Measurements from ENCODE around the gene METAP2.

Gene METAP2

DNA sequence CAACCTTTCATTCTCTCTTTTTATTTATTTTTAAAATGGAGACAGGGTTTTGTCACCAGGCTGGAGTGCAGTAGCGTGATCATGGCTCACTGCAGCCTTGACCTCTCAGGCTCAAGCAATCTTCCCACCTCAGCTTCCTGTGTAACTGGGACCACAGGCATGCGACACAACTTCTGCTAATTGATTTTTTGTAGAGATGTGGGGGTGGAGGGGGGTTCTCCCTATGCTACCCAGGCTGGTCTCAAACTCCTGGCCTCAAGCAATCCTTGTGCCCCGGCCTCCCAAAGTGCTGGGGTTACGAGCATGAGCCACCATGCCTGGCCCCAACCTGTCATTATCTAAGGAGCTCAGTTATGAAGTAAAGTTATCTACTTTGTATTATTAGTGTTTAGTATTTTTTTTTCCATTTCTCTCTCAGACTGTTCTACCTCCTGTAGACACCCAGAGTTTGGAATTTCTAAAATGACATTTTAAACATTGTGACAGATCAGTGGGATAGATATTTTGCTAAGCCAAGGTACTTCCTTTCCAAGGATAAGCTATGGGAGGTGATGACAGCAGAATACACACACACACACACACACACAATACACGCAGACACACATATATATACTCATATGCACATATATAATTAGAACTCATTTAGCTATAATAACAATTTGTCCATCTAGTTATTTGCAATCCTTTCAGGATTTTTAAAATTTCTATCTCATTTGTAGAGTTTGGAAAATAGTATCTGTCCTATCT is 79.4 kb downstream of the METAP2 start:
- Histone ChIP-seq H3K27ac (ENCODE audit: low read depth, low read length, poor library complexity, severe bottlenecking) (no peak overlapping the region), H4K20me1 (ENCODE audit: insufficient read depth, low read length) (no peaks in the 10 kb centered on the region), H3K9ac (ENCODE audit: low read length) (no peak overlapping the region), H3K4me3 (ENCODE audit: low read depth, low read length, poor library complexity, severe bottlenecking) (no peak overlapping the region), H3K9me2 (ENCODE audit: low read depth, low read length) (no peaks in the 10 kb centered on the region), H3K4me1 (ENCODE audit: insufficient read depth, low read length, severe bottlenecking) (no peaks in the 10 kb centered on the region), H3F3A (ENCODE audit: insufficient read depth, low read length) (no peaks in the 10 kb centered on the region), H3K9me3 (ENCODE audit: low read length) (peaks cover 7% of the 10 kb centered on the region; the same call in 1 of the 2 replicates), H3K4me2 (ENCODE audit: low read length) (no peak overlapping the region), H3K36me3 (ENCODE audit: insufficient read depth, low read length) (no peaks in the 10 kb centered on the region; the same call in 1 of the 2 replicates), H2AFZ (ENCODE audit: low read length) (no peak overlapping the region), H3K27me3 (ENCODE audit: insufficient read depth, low read length) (peaks cover 9% of the 10 kb centered on the region; the same call in 1 of the 2 replicates), H3K79me2 (ENCODE audit: insufficient read depth, low read length) (no peaks in the 10 kb centered on the region)
- no peak for TF ChIP-seq EZH2 (IDR thresholded peaks at IDR 0.05; ENCODE audit: borderline replicate concordance, low read length)
- TF ChIP-seq, protein P1, sequence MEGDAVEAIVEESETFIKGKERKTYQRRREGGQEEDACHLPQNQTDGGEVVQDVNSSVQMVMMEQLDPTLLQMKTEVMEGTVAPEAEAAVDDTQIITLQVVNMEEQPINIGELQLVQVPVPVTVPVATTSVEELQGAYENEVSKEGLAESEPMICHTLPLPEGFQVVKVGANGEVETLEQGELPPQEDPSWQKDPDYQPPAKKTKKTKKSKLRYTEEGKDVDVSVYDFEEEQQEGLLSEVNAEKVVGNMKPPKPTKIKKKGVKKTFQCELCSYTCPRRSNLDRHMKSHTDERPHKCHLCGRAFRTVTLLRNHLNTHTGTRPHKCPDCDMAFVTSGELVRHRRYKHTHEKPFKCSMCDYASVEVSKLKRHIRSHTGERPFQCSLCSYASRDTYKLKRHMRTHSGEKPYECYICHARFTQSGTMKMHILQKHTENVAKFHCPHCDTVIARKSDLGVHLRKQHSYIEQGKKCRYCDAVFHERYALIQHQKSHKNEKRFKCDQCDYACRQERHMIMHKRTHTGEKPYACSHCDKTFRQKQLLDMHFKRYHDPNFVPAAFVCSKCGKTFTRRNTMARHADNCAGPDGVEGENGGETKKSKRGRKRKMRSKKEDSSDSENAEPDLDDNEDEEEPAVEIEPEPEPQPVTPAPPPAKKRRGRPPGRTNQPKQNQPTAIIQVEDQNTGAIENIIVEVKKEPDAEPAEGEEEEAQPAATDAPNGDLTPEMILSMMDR (IDR thresholded peaks at IDR 0.05; ENCODE audit: low read length) = no peak

DNA sequence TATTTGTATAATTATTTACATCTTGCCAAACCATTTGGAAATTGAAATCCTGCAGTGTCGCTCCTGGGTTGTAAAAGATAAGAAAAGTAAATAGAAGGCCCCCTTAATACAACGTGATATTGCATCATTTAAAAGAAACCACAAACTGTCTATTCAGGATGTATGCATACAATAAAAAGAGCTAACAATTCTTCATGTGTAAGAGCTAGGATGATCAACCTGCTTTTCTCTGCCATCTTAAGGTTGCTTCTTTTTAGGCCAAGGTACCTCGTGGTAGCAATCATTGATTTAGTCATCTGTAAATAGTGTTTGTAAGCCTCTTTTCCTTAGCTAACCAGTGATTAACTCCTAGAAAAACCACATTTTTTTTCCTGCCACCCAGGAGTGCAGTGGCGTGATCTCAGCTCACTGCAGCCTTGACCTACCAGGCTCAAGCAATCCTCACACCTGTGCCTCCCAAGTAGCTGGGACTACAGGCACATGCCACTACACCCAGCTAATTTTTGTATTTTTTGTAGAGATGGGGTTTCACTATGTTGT is 80.7 kb downstream of the METAP2 start:
- no peaks in the 10 kb centered on the region for H4K20me1 ChIP-seq (ENCODE audit: insufficient read depth, low read length)
- no peaks in the 10 kb centered on the region for H3K79me2 ChIP-seq (ENCODE audit: insufficient read depth, low read length)
- H3K9ac ChIP-seq (ENCODE audit: low read length) = no peak overlapping the region
- no peak overlapping the region for H3K27ac ChIP-seq (ENCODE audit: low read depth, low read length, poor library complexity, severe bottlenecking)
- H3K36me3 ChIP-seq (ENCODE audit: insufficient read depth, low read length) = no peaks in the 10 kb centered on the region
- H3K9me2 ChIP-seq (ENCODE audit: low read depth, low read length) = no peaks in the 10 kb centered on the region
- no peak for TF ChIP-seq EZH2 (IDR thresholded peaks at IDR 0.05; ENCODE audit: borderline replicate concordance, low read length)
- TF ChIP-seq, protein P1 (IDR thresholded peaks at IDR 0.05; ENCODE audit: low read length) = no peak
- H3K4me3 ChIP-seq (ENCODE audit: low read depth, low read length, poor library complexity, severe bottlenecking) = no peak overlapping the region
- H3K4me2 ChIP-seq (ENCODE audit: low read length) = no peak overlapping the region
- H2AFZ ChIP-seq (ENCODE audit: low read length) = no peak overlapping the region
- H3K4me1 ChIP-seq (ENCODE audit: insufficient read depth, low read length, severe bottlenecking) = no peaks in the 10 kb centered on the region
- H3F3A ChIP-seq (ENCODE audit: insufficient read depth, low read length) = no peaks in the 10 kb centered on the region
- no peaks in the 10 kb centered on the region; the same call in 1 of the 2 replicates for H3K9me3 ChIP-seq (ENCODE audit: low read length)
- H3K27me3 ChIP-seq (ENCODE audit: insufficient read depth, low read length) = no peaks in the 10 kb centered on the region

DNA sequence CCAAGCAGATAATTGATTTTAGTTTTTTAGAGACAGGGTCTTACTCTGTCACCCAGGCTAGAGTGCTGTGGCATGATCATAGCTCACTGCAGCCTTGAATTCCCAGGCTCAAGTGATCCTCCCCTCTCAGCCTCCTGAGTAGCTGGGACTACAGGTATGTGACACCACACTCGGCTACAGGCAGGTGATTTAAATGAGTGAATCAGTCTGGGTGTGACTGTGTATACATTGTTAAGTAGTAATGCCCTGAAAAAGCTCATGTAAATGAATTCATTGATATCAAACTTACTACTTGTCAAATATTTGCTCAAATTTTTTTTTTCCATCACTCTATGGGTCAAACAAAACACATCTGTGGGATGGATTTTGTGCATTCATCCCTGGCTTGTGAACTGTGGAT is 83.7 kb downstream of the METAP2 start:
- Histone ChIP-seq H3K9me3 (ENCODE audit: low read length) (no peaks in the 10 kb centered on the region), H4K20me1 (ENCODE audit: insufficient read depth, low read length) (no peaks in the 10 kb centered on the region), H2AFZ (ENCODE audit: low read length) (no peak overlapping the region), H3K4me2 (ENCODE audit: low read length) (no peak overlapping the region), H3K36me3 (ENCODE audit: insufficient read depth, low read length) (no peaks in the 10 kb centered on the region), H3K27ac (ENCODE audit: low read depth, low read length, poor library complexity, severe bottlenecking) (no peak overlapping the region), H3K4me1 (ENCODE audit: insufficient read depth, low read length, severe bottlenecking) (no peaks in the 10 kb centered on the region), H3K27me3 (ENCODE audit: insufficient read depth, low read length) (no peaks in the 10 kb centered on the region), H3K4me3 (ENCODE audit: low read depth, low read length, poor library complexity, severe bottlenecking) (no peak overlapping the region), H3K9ac (ENCODE audit: low read length) (no peak overlapping the region), H3F3A (ENCODE audit: insufficient read depth, low read length) (no peaks in the 10 kb centered on the region), H3K9me2 (ENCODE audit: low read depth, low read length) (no peaks in the 10 kb centered on the region), H3K79me2 (ENCODE audit: insufficient read depth, low read length) (no peaks in the 10 kb centered on the region)
- TF ChIP-seq, protein P1 (IDR thresholded peaks at IDR 0.05; ENCODE audit: low read length) = no peak
- no peak for TF ChIP-seq EZH2 (IDR thresholded peaks at IDR 0.05; ENCODE audit: borderline replicate concordance, low read length)
